Left forelimb (tissue), 1 donor: ENCODE measurements around the gene GPRIN3.
"Not testable (repeated sequence)": the region's sequence is repeated elsewhere in the genome, so short reads cannot be mapped to it uniquely, and the experiment has no call there.

Source experiments
- DNase-seq: peaks from one replicate; pipeline ENCODE4 v3.0.0-alpha.2; 2018; ENCODE audit warnings: low spot score

Gene GPRIN3

DNA sequence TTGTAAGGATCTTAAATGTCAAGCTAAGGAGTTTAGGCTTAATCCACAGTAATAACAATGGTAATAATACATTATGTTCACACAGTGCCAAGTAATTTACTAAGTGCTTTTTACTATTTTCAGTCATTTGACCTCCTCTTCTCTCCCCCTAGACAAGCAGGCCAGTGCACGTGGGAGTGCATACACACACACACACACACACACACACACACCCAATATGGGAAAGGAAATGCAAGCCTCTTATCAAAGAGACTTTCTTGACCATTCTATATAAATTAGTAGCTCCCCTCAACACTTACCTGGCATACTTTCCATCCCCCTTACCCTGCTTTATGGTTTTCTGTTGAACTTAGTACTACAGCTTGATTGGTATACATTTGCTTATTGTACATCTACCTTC lies 3.8 kb upstream of the GPRIN3 start:
- DNase-seq = no peak

DNA sequence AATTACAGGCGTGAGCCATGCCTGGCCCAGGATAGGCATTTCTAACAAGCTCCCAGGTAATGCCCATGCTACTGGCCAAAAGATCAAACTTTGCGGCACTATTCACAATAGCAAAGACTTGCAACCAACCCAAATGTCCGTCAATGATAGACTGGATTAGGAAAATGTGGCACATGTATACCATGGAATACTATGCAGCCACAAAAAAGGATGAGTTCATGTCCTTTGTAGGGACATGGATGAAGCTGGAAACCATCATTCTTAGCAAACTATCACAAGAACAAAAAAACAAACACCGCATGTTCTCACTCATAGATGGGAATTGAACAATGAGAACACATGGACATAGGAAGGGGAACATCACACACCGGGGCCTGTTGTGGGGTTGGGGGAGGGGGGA lies 1.6 kb upstream of the GPRIN3 start:
- DNase-seq = not testable (repeated sequence)

DNA sequence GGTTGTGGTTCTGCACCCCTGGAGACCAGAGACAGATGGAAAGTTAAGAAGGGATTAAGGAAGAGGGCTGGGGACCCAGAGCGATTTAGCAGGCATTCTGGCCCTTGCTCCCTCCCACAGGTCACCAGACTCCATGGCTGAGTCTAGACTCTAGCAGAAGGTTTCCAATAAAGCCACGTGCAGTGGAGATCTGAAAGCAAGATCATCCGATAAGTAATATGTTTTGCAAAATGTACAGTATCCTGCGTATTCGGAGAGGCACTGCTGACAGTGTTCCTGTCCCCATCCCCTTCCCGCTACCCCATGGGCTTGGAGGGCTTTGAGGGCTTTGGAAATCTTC lies 531 bp upstream of the GPRIN3 start:
- no peak for DNase-seq

DNA sequence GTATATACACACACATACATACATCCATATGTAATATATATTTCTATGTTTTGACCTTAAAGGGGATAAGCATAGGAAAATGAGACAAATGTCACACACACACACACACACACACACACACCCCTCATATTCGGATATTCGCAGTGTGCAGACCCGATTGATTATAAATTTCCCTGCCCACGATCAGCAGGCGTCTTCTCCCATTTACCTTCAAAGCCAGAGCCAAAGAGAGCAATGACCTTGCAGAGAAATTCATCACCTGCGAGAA lies 488 bp downstream of the GPRIN3 start:
- no peak for DNase-seq

DNA sequence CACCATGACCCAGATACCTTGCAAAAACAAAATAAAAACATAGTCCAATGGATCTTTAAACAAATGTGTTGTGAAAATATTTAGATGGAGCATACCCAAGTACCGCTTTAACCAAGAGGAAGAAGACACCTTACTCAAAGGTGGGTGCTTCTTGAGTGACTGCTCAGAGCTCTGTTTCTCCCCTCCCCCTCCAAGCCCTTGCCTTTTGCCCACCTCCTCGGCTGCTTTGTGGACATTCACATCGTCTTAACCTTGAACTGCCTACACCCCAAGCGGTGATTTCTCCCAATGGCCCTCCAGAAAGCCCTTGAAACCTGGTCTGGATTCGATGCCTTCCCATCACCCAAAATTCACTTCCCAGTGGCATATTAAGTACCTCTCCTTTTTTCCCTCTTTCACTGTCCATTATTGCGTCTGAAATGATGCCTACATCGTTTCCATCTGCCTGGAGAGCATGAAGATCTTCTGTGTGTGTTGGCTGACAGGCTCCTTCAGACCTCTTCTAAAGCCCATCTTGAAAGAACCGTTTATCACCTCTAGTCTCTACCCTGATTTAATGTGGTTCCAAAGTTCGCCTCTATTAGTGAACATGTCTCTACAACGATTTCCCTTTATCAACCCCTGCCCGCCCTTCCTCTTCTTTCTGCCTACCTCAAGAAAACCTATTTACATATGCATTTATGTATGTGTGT lies 968 bp downstream of the GPRIN3 start:
- DNase-seq = no peak

GRCh38 chr4:89305712-89306437 lies 1.7 kb downstream of the GPRIN3 start:
- no peak for DNase-seq

DNA sequence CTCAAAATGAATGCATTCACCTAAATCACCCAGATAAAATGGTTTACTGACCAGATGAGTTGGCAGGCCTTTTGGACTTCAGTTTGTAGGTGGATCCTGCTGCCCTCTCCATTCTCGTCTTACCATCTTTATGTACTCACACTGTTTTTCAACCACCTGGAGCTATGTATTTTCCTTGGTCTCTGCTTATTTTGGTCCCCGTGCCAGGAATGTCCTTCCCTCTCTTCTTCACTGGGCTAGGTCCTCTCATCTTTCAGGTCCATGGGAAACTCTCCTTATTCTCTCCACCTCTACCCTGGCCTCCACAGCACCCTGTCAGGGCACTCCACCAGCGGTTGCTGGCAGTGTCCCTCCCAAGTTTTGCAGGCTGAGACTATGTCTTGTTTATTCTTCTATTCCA lies 2.6 kb downstream of the GPRIN3 start:
- DNase-seq = no peak

DNA sequence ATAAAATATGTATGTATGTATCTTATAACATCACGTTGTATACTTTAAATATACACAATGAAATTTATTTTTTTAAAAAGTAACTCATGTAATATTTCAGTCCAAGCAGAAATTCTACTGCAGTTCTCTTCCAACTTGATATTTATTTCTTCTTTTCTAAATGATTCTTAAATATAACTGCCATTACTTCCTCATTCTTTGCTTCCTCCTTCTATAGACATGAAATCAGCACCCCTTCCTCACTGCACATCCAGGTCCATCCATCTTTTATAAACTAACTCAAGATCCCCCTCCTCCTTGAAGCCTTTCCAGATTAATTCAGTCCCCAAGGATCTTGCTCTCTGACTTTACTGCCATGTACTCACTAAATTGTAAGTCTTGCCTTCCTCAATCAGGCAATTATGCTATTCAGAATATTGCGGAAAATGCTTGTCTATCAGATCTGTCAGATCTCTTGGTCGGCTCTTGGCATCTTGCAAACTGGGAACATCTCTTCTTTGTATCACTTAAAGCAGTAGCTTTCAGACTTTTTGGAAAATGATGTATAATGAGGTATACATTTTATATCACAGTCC lies 3.7 kb downstream of the GPRIN3 start:
- DNase-seq = no peak

GRCh38 chr4:89303177-89303576 lies 4.4 kb downstream of the GPRIN3 start:
- DNase-seq = no peak

DNA sequence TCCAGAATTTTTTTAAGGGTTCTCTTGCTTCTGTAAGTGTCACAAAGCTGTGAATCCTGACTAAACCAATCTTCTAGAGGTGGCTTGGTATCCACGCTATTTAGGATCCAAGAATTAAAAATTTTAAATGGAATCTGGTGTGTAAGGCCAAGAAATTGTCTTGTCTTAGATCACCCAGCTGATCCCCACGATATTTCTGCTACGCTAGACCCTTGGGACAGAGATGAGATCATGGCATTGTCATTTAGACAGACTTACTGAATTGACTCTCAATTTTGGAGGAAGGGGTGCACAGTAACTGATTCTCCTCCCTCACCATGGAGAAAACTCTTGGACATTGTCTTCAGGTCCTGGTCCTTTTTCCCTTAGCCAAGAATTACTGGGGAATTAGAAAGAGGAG lies 5.7 kb downstream of the GPRIN3 start:
- DNase-seq = no peak

- no peak for DNase-seq
Measured at GRCh38 chr4:89301003-89301402, 6.6 kb downstream of the GPRIN3 start.

GRCh38 chr4:89300499-89300898 lies 7.1 kb downstream of the GPRIN3 start:
- DNase-seq = no peak

GRCh38 chr4:89300060-89300459 lies 7.5 kb downstream of the GPRIN3 start:
- DNase-seq = no peak

- DNase-seq = no peak
Measured at GRCh38 chr4:89299153-89299791, 8.3 kb downstream of the GPRIN3 start.

DNA sequence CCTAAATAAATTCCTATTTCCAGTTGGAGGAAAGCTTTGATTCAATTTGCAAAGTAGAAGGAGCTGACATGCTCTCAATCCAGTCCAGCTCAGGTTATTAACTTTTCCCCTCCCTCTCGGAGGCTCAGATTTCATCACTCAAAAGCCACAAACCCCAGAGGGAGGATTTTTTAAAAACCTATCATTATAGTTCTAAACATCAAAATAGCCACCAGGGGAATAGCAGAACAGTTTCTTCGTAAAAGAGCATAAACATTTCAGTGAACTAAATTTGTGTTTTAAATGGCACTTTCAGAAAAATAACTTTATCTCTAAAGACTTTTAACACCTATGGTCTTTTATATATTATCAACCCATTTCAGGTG lies 8.8 kb downstream of the GPRIN3 start:
- no peak for DNase-seq

DNA sequence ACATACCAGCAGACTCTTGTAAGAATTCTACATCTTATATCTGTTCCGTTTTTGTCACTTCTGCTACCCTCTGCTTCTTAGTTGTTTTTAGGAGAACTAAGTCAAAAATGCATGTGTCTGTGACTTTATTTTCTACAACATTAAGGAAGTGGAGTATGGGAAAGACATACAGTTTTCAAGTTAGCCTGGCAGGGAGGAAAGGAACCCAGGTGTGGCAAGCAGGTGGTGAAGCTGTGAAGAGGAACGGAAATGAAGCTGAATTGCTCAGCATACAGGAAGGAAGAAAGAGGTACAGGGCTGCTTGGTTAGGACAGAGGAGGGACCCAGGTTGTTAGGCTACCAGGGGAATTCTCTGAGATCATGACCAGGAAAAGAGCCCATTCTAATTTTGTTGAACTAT lies 9.4 kb downstream of the GPRIN3 start:
- DNase-seq = no peak

DNA sequence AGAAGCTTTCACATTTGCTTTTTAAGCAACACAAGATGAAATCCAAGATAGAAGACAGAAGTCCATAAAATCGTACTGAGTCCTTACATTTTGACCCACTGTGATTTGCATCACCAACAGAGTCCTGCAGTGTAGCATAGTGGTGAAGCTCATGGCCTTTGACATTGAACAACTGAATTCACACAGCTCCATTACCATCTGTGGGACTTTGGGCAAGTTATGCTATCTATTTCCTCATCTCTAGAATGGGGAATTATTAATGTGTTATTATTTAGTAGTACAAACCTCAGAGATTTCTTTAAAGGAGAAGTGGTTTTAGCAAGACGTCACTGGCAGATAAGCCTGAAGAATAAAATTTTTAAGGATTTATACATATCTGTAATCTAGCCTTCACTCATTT lies 10.7 kb downstream of the GPRIN3 start:
- no peak for DNase-seq

DNA sequence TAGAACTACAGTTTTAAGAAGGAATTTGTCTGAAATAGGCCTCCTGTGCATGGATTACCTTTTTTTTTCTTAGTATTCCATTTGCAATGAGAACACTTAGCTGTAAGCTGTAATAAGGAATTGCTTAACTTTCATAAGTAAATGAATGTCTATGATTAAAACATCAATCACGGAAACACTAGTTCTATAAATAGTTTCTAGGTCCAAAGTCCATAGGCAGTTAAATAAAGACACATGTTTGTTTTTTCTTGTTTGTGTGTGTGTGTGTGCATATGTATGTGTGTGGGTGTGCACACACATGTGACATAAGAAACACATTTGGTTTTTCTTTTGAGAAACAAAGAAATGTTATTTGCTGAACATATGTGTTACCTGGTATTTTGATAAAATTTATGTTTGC lies 11.2 kb downstream of the GPRIN3 start:
- no peak for DNase-seq

DNA sequence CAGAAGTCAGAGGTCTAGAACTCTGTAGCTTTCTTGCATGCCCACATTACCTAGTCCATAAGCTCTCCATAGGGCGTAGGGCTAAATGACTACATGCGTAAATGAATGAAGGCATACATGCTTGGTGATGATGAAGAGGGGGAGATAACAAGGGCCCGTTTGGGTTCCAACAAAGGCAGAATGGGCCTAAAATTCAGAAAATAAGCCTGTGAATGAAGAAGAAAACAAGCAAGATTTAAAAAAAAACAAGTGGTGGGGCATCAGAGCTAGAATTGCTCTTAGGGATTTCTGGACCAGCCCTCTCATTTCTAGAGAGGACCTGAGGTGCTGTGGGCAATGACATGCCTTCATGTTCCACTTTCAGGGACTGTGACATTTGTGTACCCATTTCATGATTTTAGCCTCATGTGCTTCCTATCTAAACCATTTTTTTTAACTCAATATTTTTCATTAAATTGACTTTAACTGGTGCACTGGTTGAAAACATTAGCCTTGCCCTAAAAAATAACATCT lies 12.1 kb downstream of the GPRIN3 start:
- no peak for DNase-seq

- no peak for DNase-seq
Measured at GRCh38 chr4:89294573-89295269, 12.9 kb downstream of the GPRIN3 start.

GRCh38 chr4:89293299-89293698 lies 14.3 kb downstream of the GPRIN3 start:
- DNase-seq = no peak

DNA sequence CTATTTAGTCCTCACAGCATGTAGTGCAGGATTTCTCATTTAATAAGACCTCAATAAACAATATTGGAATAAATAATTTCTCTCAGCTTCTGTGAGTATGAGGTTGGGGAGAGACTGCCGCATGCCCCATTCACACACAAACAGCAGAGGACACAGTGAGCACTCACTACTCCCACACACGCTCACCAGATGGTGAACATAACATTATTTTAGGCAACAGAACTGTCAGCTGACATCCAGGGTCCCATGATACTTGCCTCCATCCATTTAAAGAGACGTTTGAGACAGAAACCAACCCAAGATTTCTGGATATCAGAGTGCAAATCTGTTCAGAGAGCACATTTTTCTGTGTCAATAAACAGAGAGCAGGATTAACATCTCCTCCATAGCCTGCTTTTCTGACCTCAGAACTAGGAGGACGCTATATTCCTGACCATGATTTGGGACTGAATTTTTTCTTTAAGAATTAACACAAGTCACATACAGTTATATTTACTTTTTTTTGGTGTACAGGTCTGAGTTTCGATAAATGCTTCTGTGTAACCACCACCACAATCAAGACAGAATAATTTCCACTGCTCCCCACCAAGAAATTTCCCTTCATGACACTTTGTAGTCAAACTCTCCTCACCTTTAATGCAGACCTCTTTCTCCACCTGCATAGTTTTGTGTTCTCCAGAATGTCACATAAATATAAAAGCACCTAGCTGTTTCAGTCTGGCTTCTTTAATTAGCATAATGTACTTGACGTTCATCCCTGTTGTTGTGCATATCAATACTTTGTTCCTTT lies 16.7 kb downstream of the GPRIN3 start:
- no peak for DNase-seq
